Fibroblast of lung (primary cell): Measurements from ENCODE around the gene TDRD9.

Experiments
- EZH2 ChIP-seq: IDR thresholded peaks from 2 replicates; pipeline ENCODE4 v1.5.1; 2012; ENCODE audit warnings: low read length, control low read depth, mild to moderate bottlenecking; ENCODE audit errors: missing control alignments
- TF ChIP-seq, protein P1 (sequence below), 2 donors: IDR thresholded peaks in 1 of 2; conservative IDR thresholded peaks in 1 of 2; 1 replicate in 1 of 2; 2 replicates in 1 of 2; pipeline ENCODE4 v1.5.1; 2011 to 2012; ENCODE audit warnings: low read length in 2 of 2, control low read depth in 1 of 2, inconsistent platforms in 1 of 2, low read depth in 1 of 2, mild to moderate bottlenecking in 1 of 2

DNA sequence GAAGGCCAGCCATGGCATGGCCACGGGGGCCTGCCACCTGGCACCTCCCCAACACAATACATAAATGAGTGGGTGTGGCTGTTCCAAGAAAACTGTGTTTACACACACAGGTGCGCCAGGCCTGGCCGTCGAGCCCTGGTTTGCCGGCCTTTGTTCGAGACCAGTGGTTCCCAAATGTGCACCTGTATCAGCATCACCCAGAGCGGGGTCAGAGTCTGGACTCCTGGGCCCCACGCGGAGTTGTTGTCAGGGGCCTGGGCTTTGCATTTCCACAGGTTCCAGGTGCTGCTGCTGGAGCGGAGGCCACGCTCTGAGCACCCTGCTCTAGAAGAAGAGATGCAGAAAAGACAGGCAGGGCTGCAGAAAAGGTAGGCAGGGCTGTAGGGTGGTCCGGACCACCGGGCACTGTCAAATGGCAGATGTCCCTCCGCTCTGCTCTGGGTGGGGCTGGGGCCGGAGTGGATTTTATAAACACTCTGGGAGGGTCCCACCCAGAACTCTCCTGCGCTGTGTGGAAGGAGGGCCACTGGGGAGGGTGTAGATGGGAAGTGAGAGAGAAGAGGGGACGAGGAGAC, 153.1 kb downstream of the TDRD9 start:
- TF ChIP-seq, protein P1, sequence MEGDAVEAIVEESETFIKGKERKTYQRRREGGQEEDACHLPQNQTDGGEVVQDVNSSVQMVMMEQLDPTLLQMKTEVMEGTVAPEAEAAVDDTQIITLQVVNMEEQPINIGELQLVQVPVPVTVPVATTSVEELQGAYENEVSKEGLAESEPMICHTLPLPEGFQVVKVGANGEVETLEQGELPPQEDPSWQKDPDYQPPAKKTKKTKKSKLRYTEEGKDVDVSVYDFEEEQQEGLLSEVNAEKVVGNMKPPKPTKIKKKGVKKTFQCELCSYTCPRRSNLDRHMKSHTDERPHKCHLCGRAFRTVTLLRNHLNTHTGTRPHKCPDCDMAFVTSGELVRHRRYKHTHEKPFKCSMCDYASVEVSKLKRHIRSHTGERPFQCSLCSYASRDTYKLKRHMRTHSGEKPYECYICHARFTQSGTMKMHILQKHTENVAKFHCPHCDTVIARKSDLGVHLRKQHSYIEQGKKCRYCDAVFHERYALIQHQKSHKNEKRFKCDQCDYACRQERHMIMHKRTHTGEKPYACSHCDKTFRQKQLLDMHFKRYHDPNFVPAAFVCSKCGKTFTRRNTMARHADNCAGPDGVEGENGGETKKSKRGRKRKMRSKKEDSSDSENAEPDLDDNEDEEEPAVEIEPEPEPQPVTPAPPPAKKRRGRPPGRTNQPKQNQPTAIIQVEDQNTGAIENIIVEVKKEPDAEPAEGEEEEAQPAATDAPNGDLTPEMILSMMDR (conservative IDR thresholded peaks at IDR 0.05 in 1 of 2, IDR thresholded peaks at IDR 0.05 in 1 of 2; ENCODE audit: low read depth in 1 of 2, low read length in 2 of 2): no peak
- no peak for TF ChIP-seq EZH2
